Astrocyte (in vitro differentiated cells and primary cell): ENCODE results near the gene PDE6G. TPM values are rescaled to one million over a fixed set of nuclear protein-coding genes. Genes with fewer than 3 reads are reported as not detected.
A peak's percentile ranks its signal among the peaks of the same experiment; 100 is the strongest.

Experiments used
- DNase-seq: peaks from one replicate; pipeline ENCODE4 v3.0.0-alpha.2; 2010; ENCODE audit warnings: low read depth
- FAIRE-seq: peaks from 2 replicates; lab custom pipeline; 2011; peaks lifted over from hg19 to GRCh38; lab: Jason Lieb, UNC
- H2AFZ ChIP-seq: 2 replicates; pipeline ENCODE4 v1.6.0; 2012; ENCODE audit warnings: low read depth, low read length, inconsistent platforms
- H3K27ac ChIP-seq: 2 replicates; pipeline ENCODE4 v1.5.1; 2011; ENCODE audit warnings: low read depth, low read length, inconsistent platforms
- H3K27me3 ChIP-seq: 2 replicates; pipeline ENCODE4 v1.6.0; 2011; ENCODE audit warnings: low read length, inconsistent platforms; ENCODE audit not compliant: insufficient read depth
- H3K36me3 ChIP-seq: 2 replicates; pipeline ENCODE4 v1.5.1; 2011; ENCODE audit warnings: low read length, inconsistent platforms; ENCODE audit not compliant: insufficient read depth
- H3K4me1 ChIP-seq: 2 replicates; pipeline ENCODE4 v1.5.1; 2011; ENCODE audit warnings: low read length, inconsistent platforms; ENCODE audit not compliant: insufficient read depth
- H3K4me2 ChIP-seq: 2 replicates; pipeline ENCODE4 v1.6.0; 2012; ENCODE audit warnings: low read length, inconsistent platforms
- H3K4me3 ChIP-seq: 2 replicates; pipeline ENCODE4 v1.5.1; 2011; ENCODE audit warnings: low read depth, mild to moderate bottlenecking, low read length, inconsistent platforms; ENCODE audit not compliant: insufficient read depth
- H3K79me2 ChIP-seq: 2 replicates; pipeline ENCODE4 v1.6.0; 2012; ENCODE audit warnings: mild to moderate bottlenecking, low read length, inconsistent platforms; ENCODE audit not compliant: insufficient read depth
- H3K9ac ChIP-seq: 2 replicates; pipeline ENCODE4 v1.6.0; 2012; ENCODE audit warnings: mild to moderate bottlenecking, low read length, inconsistent platforms
- H3K9me3 ChIP-seq: 2 replicates; pipeline ENCODE4 v1.5.1; 2012; ENCODE audit warnings: low read depth, mild to moderate bottlenecking, low read length, inconsistent platforms; ENCODE audit not compliant: insufficient read depth
- H4K20me1 ChIP-seq: 2 replicates; pipeline ENCODE4 v1.6.0; 2012; ENCODE audit warnings: low read length, inconsistent platforms; ENCODE audit not compliant: insufficient read depth
- H3K27ac Mint-ChIP-seq: one replicate; pipeline ENCODE4 v1.8.0; 2021; ENCODE audit warnings: mild to moderate bottlenecking, mixed read lengths; ENCODE audit not compliant: unreplicated experiment
- H3K27me3 Mint-ChIP-seq: one replicate; pipeline ENCODE4 v1.8.0; 2021; ENCODE audit warnings: low read depth, mixed read lengths; ENCODE audit not compliant: unreplicated experiment
- H3K36me3 Mint-ChIP-seq: one replicate; pipeline ENCODE4 v1.8.0; 2021; ENCODE audit warnings: low read depth, mixed read lengths; ENCODE audit not compliant: unreplicated experiment
- H3K4me1 Mint-ChIP-seq: one replicate; pipeline ENCODE4 v1.8.0; 2021; ENCODE audit warnings: low read depth, mixed read lengths; ENCODE audit not compliant: unreplicated experiment
- H3K4me3 Mint-ChIP-seq: one replicate; pipeline ENCODE4 v1.8.0; 2021; ENCODE audit warnings: mild to moderate bottlenecking, moderate library complexity, mixed read lengths; ENCODE audit not compliant: unreplicated experiment
- H3K9me3 Mint-ChIP-seq: one replicate; pipeline ENCODE4 v1.8.0; 2021; ENCODE audit warnings: mild to moderate bottlenecking, mixed read lengths; ENCODE audit not compliant: unreplicated experiment
- CTCF ChIP-seq: IDR thresholded peaks from 2 replicates; pipeline ENCODE4 v1.5.1; 2011; ENCODE audit warnings: low read depth, mild to moderate bottlenecking, inconsistent platforms, low read length, moderate library complexity; ENCODE audit not compliant: insufficient read depth
- EZH2 ChIP-seq: IDR thresholded peaks from 2 replicates; pipeline ENCODE4 v1.6.1; 2012; ENCODE audit warnings: mild to moderate bottlenecking, low read length, inconsistent platforms; ENCODE audit not compliant: insufficient read depth
- total RNA-seq: library from RNA; stranded (reverse); gene quantifications from 2 replicates; pipeline ENCODE4 v1.2.1, GENCODE V29; 2021

PDE6G gene
- total RNA-seq, 1 donor from 2014 or later: not detected

GRCh38 chr17:81701288-81702071, 45.1 kb upstream of the PDE6G start:
- Mint-ChIP-seq H3K27me3 (no peaks in the 10 kb centered on the region), H3K4me3 (peak overlapping the region; percentile 93), H3K9me3 (no peaks in the 10 kb centered on the region), H3K27ac (no peak overlapping the region), H3K4me1 (peaks cover 12% of the 10 kb centered on the region), H3K36me3 (peaks cover 26% of the 10 kb centered on the region)
- no peaks in the 10 kb centered on the region for H3K27me3 ChIP-seq
- peak overlapping the region; percentile 95 for H3K9ac ChIP-seq
- no peak overlapping the region for H2AFZ ChIP-seq
- H3K9me3 ChIP-seq: no peaks in the 10 kb centered on the region
- DNase-seq (no peak), FAIRE-seq (no peak)
- TF ChIP-seq EZH2 (no peak), CTCF (no peak)
- peaks cover 29% of the 10 kb centered on the region for H3K4me1 ChIP-seq
- H3K79me2 ChIP-seq: peaks cover 89% of the 10 kb centered on the region
- H3K36me3 ChIP-seq: peaks cover 30% of the 10 kb centered on the region
- peaks cover 72% of the 10 kb centered on the region for H4K20me1 ChIP-seq
- H3K4me2 ChIP-seq: peak overlapping the region; percentile 94
- peak overlapping the region; percentile 80 for H3K4me3 ChIP-seq
- peak overlapping the region; percentile 11 for H3K27ac ChIP-seq

GRCh38 chr17:81700353-81701287, 44.3 kb upstream of the PDE6G start:
- Histone ChIP-seq H3K27me3 (no peaks in the 10 kb centered on the region), H3K9me3 (no peaks in the 10 kb centered on the region), H3K4me2 (peak overlapping the region; percentile 94), H3K9ac (peak overlapping the region; percentile 95), H3K27ac (no peak overlapping the region), H2AFZ (no peak overlapping the region), H3K79me2 (peaks cover 92% of the 10 kb centered on the region), H3K4me3 (no peak overlapping the region), H3K36me3 (peaks cover 31% of the 10 kb centered on the region), H3K4me1 (peaks cover 29% of the 10 kb centered on the region), H4K20me1 (peaks cover 72% of the 10 kb centered on the region)
- no peak for FAIRE-seq
- Mint-ChIP-seq H3K27me3 (no peaks in the 10 kb centered on the region), H3K9me3 (no peaks in the 10 kb centered on the region), H3K4me3 (no peak overlapping the region), H3K36me3 (peaks cover 21% of the 10 kb centered on the region), H3K4me1 (peaks cover 12% of the 10 kb centered on the region), H3K27ac (no peak overlapping the region)
- DNase-seq: no peak
- no peak for TF ChIP-seq EZH2
- TF ChIP-seq CTCF: no peak
